RPMI8226 (cell line): ENCODE measurements around the gene ZNF266.

Experiments
- DNase-seq: peaks from one replicate; pipeline ENCODE4 v3.0.0-alpha.2; 2015

The ZNF266 gene

GRCh38 chr19:9435279-9436268 is at the start of gene ZNF266:
ZNF266 (minus strand) TSS chr19:9435573; CDS start chr19:9420089, 15,484 bp downstream.
- DNase-seq = peak; percentile 95

- no peak for DNase-seq
Observed at GRCh38 chr19:9485140-9485539, 49.8 kb upstream of the ZNF266 start.

- DNase-seq = no peak
Observed at GRCh38 chr19:9474975-9475374, 39.6 kb upstream of the ZNF266 start.

- DNase-seq = no peak
Observed at GRCh38 chr19:9467161-9467560, 31.8 kb upstream of the ZNF266 start.

DNA sequence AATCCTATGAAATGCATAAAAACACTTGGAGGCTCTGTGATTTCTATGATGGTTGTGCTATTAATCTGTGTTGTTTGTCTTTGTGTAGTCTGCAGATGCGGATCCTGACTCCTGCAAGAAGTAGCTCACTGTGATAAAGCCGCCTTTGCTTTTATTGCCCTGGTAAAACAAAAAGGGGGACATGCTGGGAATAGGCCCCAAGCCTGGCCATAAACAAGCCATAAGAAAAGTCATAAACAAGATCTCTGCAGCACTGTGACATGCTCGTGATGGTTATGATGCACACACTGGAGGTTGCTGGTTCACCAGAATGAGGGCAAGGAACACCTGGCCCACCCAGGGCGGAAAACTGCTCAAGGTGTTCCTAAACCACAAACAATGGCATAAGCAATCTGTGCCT is 26.6 kb upstream of the ZNF266 start:
- no peak for DNase-seq

DNA sequence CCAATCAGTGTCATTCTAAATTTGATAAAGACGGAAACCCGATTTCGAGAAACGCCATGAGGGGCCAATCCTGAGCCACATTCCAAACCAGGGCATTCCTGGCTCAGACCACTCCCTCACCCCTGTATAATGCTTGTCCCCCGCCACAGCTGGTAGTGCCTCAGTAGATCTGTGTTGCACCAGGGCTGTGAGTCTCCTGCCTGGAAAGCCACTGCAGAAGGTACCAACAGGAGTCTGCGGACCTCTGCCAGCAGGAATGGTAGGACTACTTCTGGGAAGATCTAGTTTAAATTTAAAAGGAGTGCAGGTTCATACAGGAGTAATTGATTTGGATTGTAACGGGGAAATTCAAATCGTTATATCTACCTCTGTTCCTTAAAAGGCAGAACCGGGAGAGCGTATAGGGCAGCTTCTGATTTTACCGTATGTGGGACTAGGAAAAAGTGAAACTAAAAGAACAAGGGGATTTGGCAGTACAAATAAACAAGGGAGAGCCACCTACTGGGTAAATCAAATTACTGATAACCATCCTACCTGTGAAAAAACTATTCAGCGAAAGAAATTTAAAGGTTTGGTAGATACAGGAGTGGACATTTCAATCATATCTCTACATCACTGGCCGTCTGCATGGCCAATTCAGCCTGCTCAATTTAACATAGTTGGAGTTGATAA is 20.8 kb upstream of the ZNF266 start:
- DNase-seq = peak; percentile 38

DNA sequence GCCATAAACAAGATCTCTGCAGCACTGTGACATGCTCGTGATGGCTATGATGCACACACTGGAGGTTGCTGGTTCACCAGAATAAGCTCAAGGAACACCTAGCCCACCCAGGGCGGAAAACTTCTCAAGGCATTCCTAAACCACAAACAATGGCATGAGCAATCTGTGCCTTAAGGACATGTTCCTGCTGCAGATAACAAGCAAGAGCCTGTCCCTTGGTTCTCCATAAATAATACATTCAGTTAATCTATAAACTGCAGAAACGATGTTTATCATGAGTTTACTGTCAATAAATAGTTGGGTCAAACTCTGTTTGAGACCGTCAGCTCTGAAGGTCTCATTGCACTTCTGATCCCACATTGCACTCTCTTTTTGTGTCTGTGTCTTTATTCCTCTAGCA is 18.6 kb upstream of the ZNF266 start:
- no peak for DNase-seq

GRCh38 chr19:9445037-9445436 is 9.7 kb upstream of the ZNF266 start:
- DNase-seq = no peak

- no peak for DNase-seq
Observed at GRCh38 chr19:9436358-9436757, 985 bp upstream of the ZNF266 start.

DNA sequence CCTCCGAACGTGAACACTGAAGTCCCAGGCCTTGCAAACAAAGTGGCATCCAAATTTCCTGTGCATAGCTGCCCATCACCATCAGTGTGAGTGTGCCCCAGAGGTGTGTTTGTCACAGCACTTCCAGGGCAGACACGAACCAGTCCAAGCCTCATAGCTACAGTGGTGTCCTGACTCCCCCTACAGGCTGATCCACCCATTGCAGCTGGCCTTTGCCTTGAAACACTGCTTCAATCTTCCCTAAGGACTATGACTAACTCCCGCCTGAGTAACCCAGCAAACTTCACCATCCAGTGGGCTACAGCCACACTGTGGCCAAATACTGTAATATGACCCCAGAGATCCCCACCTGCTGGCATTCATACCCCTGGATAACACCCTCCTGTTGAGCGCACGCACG is 3.9 kb downstream of the ZNF266 start:
- peak; percentile 15 for DNase-seq

GRCh38 chr19:9430444-9430843 is 4.9 kb downstream of the ZNF266 start:
- no peak for DNase-seq

- DNase-seq = no peak
Observed at GRCh38 chr19:9427941-9428340, 7.4 kb downstream of the ZNF266 start.

GRCh38 chr19:9413240-9413954 is 22.0 kb downstream of the ZNF266 start:
- DNase-seq = no peak

GRCh38 chr19:9407827-9408226 is 27.5 kb downstream of the ZNF266 start:
- DNase-seq = no peak

- DNase-seq = peak; percentile 48
Observed at GRCh38 chr19:9406798-9407352, 28.5 kb downstream of the ZNF266 start.

- no peak for DNase-seq
Observed at GRCh38 chr19:9381361-9381785, 54.0 kb downstream of the ZNF266 start.

GRCh38 chr19:9370738-9371619 is 64.4 kb downstream of the ZNF266 start:
- no peak for DNase-seq

GRCh38 chr19:9362905-9363304 is 72.5 kb downstream of the ZNF266 start, which contains the start of gene ZNF177:
ZNF177 (plus strand) TSS chr19:9363013; CDS start chr19:9378312, 15,299 bp downstream.
- no peak for DNase-seq
